GM12878 (cell line): Measurements from ENCODE around the gene TK1. TPM values are rescaled to one million over a fixed set of nuclear protein-coding genes. Genes with fewer than 3 reads are reported as not detected.

Experiments used
- ATF7 ChIP-seq: fragments of 450-650 bp; IDR thresholded peaks from 2 replicates; pipeline ENCODE4 v1.6.1; 2016; ENCODE audit warnings: low read depth, mild to moderate bottlenecking
- BMI1 ChIP-seq: fragments of 450-650 bp; IDR thresholded peaks from 2 replicates; pipeline ENCODE4 v1.6.1; 2016; ENCODE audit warnings: mild to moderate bottlenecking, moderate library complexity, borderline replicate concordance
- CBFB ChIP-seq: IDR thresholded peaks from 2 replicates; pipeline ENCODE4 v1.6.1; 2016; ENCODE audit warnings: antibody characterized with exemption, low read depth
- HCFC1 ChIP-seq: fragments of 150-350 bp; IDR thresholded peaks from 2 replicates; pipeline ENCODE4 v1.6.1; 2014; ENCODE audit warnings: low read length
- LARP7 ChIP-seq: fragments of 450-650 bp; IDR thresholded peaks from 2 replicates; pipeline ENCODE4 v1.6.1; 2017; ENCODE audit warnings: mild to moderate bottlenecking
- POLR2AphosphoS2 ChIP-seq: IDR thresholded peaks from 2 replicates; pipeline ENCODE4 v1.6.1; 2011; ENCODE audit warnings: low read depth, mild to moderate bottlenecking, low read length, improper control_type of control experiment, moderate library complexity
- POLR2AphosphoS5 ChIP-seq: IDR thresholded peaks from 2 replicates; pipeline ENCODE4 v1.6.1; 2011; ENCODE audit warnings: mild to moderate bottlenecking, low read length, inconsistent platforms
- SIN3A ChIP-seq: IDR thresholded peaks from 2 replicates; pipeline ENCODE4 v1.6.1; 2012; ENCODE audit warnings: low read depth, low read length, improper control_type of control experiment
- SMAD5 ChIP-seq: IDR thresholded peaks from 2 replicates; pipeline ENCODE4 v1.6.1; 2016; ENCODE audit warnings: antibody characterized with exemption, low read depth
- SP1 ChIP-seq: IDR thresholded peaks from one replicate; pipeline ENCODE4 v1.6.1; 2011; ENCODE audit warnings: low read depth, low read length
- SRF ChIP-seq, 2 experiments: IDR thresholded peaks; 2 replicates each; pipeline ENCODE4 v1.6.1; 2011; ENCODE audit warnings: low read depth in 2 of 2, low read length in 2 of 2, mild to moderate bottlenecking in 1 of 2, moderate library complexity in 1 of 2
- WRNIP1 ChIP-seq: IDR thresholded peaks from 2 replicates; pipeline ENCODE4 v1.6.1; 2011; ENCODE audit warnings: low read depth, low read length, improper control_type of control experiment, borderline replicate concordance
- YY1 ChIP-seq: IDR thresholded peaks from 2 replicates; pipeline ENCODE4 v1.6.1; 2011; ENCODE audit warnings: low read depth, mild to moderate bottlenecking, low read length
- polyA plus RNA-seq, 11 experiments: library from polyadenylated mRNA; depleted of rRNA in 4 of 11; unstranded in 6 of 11; stranded (reverse) in 5 of 11; fragments of >200 nt; fragmentation: Nextera tagmentation in 4 of 11; fragmentation: Illumina TruSeq in 1 of 11; extraction: Ambion mirVana in 4 of 11; extraction: Trizol in 1 of 11; gene quantifications; 1 replicate in 1 of 11; 2 replicates in 10 of 11; pipeline versions ENCODE4 v1.2.1 to v1.2.3, GENCODE V29; 2011 to 2016; ENCODE audit warnings: inconsistent platforms in 2 of 11, missing spikeins in 2 of 11, low read depth in 1 of 11
- total RNA-seq, 4 experiments: library from RNA; depleted of rRNA in 3 of 4; stranded (reverse); fragments of >200 nt in 3 of 4; fragmentation: Illumina TruSeq in 1 of 4; extraction: Trizol in 1 of 4; gene quantifications; 2 replicates each; pipeline versions ENCODE4 v1.2.1 to v1.2.3, GENCODE V29; 2013 to 2021
- TF ChIP-seq, protein P1 (sequence below), 3 experiments: IDR thresholded peaks in 2 of 3; conservative IDR thresholded peaks in 1 of 3; 2 replicates each; pipeline ENCODE4 v1.5.1; 2011; ENCODE audit warnings: low read depth in 3 of 3, low read length in 3 of 3, mild to moderate bottlenecking in 3 of 3, control low read depth in 2 of 3, moderate library complexity in 2 of 3, inconsistent platforms in 1 of 3, mixed read lengths in 1 of 3; ENCODE audit not compliant: control insufficient read depth in 2 of 3, insufficient read depth in 1 of 3; ENCODE audit errors: extremely low read depth in 1 of 3
- TF ChIP-seq, protein P2 (sequence below): fragments of 450-650 bp; IDR thresholded peaks from 2 replicates; pipeline ENCODE4 v1.6.1; 2017; ENCODE audit warnings: mild to moderate bottlenecking, moderate library complexity
- TF ChIP-seq, protein P3 (sequence below): fragments of 450-650 bp; IDR thresholded peaks from 2 replicates; pipeline ENCODE4 v1.6.1; 2017; ENCODE audit warnings: low read depth, mild to moderate bottlenecking, moderate library complexity
- TF ChIP-seq, protein P4 (sequence below): fragments of 450-650 bp; IDR thresholded peaks from 2 replicates; pipeline ENCODE4 v1.6.1; 2017; ENCODE audit warnings: mild to moderate bottlenecking, moderate library complexity

Gene TK1
- total and polyA plus RNA-seq, 10 of the 15 experiments (the other 5 are each of a cell fraction or from before 2014, with no cell fraction given): 4.6 to 175 (median 77.9) TPM

DNA sequence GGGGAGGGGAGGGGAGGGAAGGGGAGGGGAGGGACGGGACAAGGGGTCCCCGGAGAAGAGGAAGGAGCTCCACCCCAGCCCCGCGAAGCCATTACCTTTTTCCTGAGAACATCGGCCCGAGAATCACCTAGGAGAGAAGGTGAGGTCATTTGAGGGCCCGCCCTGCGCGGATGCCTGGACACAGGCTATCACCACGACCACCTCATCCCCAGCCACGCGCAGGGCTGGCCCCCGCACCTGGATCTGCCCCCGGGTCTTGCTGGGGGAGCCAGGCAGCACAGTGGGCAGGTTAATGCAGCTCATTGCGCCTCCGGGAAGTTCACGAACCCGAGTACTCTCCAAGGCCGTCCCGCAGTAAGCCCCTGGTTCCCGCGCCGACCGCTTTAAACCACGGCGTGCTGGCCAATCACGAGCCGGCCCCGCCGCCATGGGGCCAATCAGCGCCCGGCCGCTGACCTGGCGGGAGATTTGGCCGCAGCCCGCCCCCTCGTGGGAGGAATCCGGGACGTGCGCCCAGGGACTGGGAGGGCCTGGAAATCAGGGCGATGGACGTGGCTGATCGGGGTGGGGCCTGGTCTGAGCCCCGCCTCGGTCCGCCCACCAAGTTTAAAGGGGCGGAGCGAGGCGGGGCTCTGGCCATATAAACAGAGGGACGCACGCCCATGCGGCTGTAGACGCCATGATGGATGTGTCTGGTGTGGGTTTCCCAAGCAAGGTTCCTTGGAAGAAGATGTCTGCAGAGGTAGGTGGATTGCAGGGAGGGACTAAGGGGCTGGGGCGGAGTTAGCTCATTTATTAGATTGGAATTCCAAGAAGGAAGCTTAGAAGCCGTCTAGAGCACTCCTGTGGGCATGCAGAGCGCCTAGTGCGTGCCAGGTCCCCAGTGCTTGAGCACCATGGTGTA, at the start of gene TK1, which contains the start of gene AFMID (continued):
- TF ChIP-seq, protein P1, sequence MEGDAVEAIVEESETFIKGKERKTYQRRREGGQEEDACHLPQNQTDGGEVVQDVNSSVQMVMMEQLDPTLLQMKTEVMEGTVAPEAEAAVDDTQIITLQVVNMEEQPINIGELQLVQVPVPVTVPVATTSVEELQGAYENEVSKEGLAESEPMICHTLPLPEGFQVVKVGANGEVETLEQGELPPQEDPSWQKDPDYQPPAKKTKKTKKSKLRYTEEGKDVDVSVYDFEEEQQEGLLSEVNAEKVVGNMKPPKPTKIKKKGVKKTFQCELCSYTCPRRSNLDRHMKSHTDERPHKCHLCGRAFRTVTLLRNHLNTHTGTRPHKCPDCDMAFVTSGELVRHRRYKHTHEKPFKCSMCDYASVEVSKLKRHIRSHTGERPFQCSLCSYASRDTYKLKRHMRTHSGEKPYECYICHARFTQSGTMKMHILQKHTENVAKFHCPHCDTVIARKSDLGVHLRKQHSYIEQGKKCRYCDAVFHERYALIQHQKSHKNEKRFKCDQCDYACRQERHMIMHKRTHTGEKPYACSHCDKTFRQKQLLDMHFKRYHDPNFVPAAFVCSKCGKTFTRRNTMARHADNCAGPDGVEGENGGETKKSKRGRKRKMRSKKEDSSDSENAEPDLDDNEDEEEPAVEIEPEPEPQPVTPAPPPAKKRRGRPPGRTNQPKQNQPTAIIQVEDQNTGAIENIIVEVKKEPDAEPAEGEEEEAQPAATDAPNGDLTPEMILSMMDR (IDR thresholded peaks at IDR 0.05 in 2 of 3, conservative IDR thresholded peaks at IDR 0.05 in 1 of 3; ENCODE audit: control insufficient read depth in 2 of 3, extremely low read depth in 1 of 3, insufficient read depth in 1 of 3, low read depth in 3 of 3, low read length in 3 of 3): peak; percentile 27 to 56 (median 37); a peak in 3 of 6 replicates
- TF ChIP-seq CBFB (peak; percentile 80), SIN3A (peak; percentile 97), SMAD5 (peak; percentile 58; the same call in 1 of the 2 replicates), ATF7 (no peak), YY1 (peak; percentile 96), POLR2AphosphoS2 (peak; percentile 95), SRF (IDR thresholded peaks at IDR 0.05; ENCODE audit: low read depth in 2 of 2, low read length in 2 of 2) (no peak), BMI1 (no peak), HCFC1 (no peak), SP1 (peak; percentile 94), POLR2AphosphoS5 (peak; percentile 98), WRNIP1 (peak; percentile 27; the same call in 1 of the 2 replicates), LARP7 (peak; percentile 29)
- TF ChIP-seq, protein P2, sequence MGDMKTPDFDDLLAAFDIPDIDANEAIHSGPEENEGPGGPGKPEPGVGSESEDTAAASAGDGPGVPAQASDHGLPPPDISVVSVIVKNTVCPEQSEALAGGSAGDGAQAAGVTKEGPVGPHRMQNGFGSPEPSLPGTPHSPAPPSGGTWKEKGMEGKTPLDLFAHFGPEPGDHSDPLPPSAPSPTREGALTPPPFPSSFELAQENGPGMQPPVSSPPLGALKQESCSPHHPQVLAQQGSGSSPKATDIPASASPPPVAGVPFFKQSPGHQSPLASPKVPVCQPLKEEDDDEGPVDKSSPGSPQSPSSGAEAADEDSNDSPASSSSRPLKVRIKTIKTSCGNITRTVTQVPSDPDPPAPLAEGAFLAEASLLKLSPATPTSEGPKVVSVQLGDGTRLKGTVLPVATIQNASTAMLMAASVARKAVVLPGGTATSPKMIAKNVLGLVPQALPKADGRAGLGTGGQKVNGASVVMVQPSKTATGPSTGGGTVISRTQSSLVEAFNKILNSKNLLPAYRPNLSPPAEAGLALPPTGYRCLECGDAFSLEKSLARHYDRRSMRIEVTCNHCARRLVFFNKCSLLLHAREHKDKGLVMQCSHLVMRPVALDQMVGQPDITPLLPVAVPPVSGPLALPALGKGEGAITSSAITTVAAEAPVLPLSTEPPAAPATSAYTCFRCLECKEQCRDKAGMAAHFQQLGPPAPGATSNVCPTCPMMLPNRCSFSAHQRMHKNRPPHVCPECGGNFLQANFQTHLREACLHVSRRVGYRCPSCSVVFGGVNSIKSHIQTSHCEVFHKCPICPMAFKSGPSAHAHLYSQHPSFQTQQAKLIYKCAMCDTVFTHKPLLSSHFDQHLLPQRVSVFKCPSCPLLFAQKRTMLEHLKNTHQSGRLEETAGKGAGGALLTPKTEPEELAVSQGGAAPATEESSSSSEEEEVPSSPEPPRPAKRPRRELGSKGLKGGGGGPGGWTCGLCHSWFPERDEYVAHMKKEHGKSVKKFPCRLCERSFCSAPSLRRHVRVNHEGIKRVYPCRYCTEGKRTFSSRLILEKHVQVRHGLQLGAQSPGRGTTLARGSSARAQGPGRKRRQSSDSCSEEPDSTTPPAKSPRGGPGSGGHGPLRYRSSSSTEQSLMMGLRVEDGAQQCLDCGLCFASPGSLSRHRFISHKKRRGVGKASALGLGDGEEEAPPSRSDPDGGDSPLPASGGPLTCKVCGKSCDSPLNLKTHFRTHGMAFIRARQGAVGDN: peak; percentile 54; the same call in 1 of the 2 replicates
- TF ChIP-seq, protein P3, sequence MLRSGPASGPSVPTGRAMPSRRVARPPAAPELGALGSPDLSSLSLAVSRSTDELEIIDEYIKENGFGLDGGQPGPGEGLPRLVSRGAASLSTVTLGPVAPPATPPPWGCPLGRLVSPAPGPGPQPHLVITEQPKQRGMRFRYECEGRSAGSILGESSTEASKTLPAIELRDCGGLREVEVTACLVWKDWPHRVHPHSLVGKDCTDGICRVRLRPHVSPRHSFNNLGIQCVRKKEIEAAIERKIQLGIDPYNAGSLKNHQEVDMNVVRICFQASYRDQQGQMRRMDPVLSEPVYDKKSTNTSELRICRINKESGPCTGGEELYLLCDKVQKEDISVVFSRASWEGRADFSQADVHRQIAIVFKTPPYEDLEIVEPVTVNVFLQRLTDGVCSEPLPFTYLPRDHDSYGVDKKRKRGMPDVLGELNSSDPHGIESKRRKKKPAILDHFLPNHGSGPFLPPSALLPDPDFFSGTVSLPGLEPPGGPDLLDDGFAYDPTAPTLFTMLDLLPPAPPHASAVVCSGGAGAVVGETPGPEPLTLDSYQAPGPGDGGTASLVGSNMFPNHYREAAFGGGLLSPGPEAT: peak; percentile 56; the same call in 1 of the 2 replicates
- TF ChIP-seq, protein P4, sequence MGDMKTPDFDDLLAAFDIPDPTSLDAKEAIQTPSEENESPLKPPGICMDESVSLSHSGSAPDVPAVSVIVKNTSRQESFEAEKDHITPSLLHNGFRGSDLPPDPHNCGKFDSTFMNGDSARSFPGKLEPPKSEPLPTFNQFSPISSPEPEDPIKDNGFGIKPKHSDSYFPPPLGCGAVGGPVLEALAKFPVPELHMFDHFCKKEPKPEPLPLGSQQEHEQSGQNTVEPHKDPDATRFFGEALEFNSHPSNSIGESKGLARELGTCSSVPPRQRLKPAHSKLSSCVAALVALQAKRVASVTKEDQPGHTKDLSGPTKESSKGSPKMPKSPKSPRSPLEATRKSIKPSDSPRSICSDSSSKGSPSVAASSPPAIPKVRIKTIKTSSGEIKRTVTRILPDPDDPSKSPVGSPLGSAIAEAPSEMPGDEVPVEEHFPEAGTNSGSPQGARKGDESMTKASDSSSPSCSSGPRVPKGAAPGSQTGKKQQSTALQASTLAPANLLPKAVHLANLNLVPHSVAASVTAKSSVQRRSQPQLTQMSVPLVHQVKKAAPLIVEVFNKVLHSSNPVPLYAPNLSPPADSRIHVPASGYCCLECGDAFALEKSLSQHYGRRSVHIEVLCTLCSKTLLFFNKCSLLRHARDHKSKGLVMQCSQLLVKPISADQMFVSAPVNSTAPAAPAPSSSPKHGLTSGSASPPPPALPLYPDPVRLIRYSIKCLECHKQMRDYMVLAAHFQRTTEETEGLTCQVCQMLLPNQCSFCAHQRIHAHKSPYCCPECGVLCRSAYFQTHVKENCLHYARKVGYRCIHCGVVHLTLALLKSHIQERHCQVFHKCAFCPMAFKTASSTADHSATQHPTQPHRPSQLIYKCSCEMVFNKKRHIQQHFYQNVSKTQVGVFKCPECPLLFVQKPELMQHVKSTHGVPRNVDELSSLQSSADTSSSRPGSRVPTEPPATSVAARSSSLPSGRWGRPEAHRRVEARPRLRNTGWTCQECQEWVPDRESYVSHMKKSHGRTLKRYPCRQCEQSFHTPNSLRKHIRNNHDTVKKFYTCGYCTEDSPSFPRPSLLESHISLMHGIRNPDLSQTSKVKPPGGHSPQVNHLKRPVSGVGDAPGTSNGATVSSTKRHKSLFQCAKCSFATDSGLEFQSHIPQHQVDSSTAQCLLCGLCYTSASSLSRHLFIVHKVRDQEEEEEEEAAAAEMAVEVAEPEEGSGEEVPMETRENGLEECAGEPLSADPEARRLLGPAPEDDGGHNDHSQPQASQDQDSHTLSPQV: 0 out of 2 replicates have a peak, but pooled peaks have one; percentile 74
